GM12873 (cell line): ENCODE measurements around the gene NPR2.

Experiments
- CTCF ChIP-seq: IDR thresholded peaks from 2 replicates; pipeline ENCODE4 v1.5.1; 2012; ENCODE audit warnings: low read depth, mild to moderate bottlenecking, moderate library complexity, low read length, control low read depth; ENCODE audit not compliant: insufficient read depth; ENCODE audit errors: missing control alignments

The NPR2 gene

GRCh38 chr9:35748858-35749514 lies 42.4 kb upstream of the NPR2 start, which contains the start of the genes GBA2 and RGP1:
TSS of gene GBA2 (minus strand) at chr9:35749228. CDS start at chr9:35748704, 524 bp downstream.
TSS of gene RGP1 (plus strand) at chr9:35749287. CDS start at chr9:35749756, 469 bp downstream.
- TF ChIP-seq CTCF: no peak

GRCh38 chr9:35749515-35750255 lies 41.7 kb upstream of the NPR2 start:
- TF ChIP-seq CTCF: no peak

- TF ChIP-seq CTCF: no peak
These were observed 41.2 kb upstream of the NPR2 start for GRCh38 chr9:35750256-35750531.

GRCh38 chr9:35753466-35753865 lies 37.9 kb upstream of the NPR2 start:
- TF ChIP-seq CTCF: no peak

GRCh38 chr9:35754264-35754663 lies 37.1 kb upstream of the NPR2 start, which contains the start of gene MSMP:
TSS of gene MSMP (minus strand) at chr9:35754276. CDS start at chr9:35754129, 147 bp downstream.
- TF ChIP-seq CTCF: no peak

- no peak for TF ChIP-seq CTCF
These were observed 36.3 kb upstream of the NPR2 start for GRCh38 chr9:35755071-35755470.
